GM19043 (cell line): Measurements from ENCODE around the gene ETNK2.

Experiments
- ATAC-seq: cut with Tn5 transposase; IDR thresholded peaks from one replicate; pipeline ENCODE4 v1.9.1; 2021; ENCODE audit warnings: low read depth; ENCODE audit not compliant: unreplicated experiment

Gene ETNK2

DNA sequence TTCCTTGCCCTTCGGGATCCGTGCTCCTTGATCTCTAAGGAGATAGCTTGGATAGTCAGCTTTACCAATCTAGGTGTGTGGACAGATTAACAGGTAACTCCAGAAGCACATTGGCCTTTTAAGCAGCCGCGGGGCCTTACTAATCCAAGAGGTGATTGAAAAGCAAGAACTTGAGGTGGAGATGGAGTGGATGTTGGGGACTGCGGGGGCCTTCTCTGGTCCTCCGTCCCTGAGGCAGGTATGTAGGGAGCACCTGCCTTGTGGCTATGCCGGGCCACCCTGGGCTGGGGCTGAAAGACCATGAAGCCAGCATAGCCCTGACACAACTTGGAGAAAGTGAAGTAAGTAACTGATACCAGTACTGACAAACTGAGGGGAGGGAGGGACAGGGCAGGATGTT, 68.4 kb downstream of the ETNK2 start:
- ATAC-seq = no peak

DNA sequence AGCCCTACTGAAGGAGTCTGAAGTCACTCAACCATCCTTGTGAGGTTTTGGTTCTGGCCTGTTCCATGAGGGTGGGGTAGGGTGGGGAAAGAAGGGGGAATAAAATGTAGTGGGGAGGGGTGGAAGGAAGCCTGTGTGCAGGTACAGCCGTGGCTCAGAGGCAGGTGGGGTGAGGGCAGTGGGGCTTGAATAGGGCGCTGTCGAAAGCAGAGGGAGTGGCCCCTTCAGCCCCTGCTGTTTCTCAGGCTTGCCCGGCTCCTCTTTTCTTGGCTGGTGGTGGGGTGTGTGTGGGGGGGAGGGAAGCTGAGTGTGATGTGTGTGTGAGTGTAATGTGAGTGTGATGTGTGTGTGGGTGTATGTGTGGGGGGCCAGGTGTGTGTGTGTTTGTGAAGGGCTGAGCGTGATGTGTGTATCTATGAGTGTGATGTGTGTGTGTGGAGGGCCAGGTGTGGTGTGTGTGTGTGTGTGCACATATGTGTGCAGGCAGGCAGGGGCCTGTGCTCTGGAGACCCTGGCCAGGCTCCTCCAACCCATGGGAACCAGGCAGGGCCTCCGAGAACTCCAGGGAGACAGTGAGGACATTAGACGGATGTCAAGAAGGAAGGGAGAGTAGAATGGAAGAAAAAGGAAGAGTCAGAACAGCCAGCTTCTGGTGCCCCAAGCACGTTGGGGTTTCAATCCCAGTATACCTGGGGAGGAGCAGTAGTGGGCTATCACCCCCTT, 69.9 kb downstream of the ETNK2 start:
- no peak for ATAC-seq

DNA sequence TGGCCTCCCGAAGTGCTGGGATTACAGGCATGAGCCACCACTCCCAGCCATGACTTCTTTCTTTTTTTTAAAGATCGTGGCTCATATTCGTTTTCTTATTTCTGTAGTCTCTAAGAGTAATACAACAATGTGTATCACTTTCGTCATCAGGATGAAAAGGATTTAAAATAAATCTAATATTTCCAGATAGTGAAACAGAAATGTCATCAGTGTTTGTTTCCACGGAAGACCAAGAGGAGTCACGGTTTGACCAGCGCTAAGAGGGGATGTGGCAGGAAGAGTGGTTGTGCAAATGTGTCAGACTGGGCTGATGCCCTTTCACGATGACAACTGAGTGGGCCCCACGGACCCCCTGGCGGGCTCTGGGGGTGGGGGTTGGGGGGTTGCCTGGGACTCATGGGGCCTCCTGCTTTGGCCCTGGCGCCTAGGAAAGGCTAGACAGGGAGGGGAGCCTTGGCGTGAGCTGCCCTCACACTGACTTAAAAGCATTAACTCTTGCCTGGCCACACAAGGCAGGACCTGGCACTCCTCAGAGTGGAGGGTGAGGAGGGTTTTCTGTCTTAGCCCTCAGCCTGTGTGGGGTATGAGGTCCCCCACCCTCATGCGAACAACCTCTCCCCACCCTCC, 70.6 kb downstream of the ETNK2 start:
- no peak for ATAC-seq
